Right lobe of liver (tissue), 4 donors: ENCODE measurements around the gene FAM53C.

Source experiments
- CTCF ChIP-seq, 4 donors: fragments of 200-600 bp in 3 of 4; fragments of 450-650 bp in 1 of 4; IDR thresholded peaks; one replicate each; pipeline versions ENCODE4 v1.5.1 to v1.8.0; 2016 to 2022; ENCODE audit warnings: antibody characterized with exemption in 4 of 4, mild to moderate bottlenecking in 2 of 4
- POLR2A ChIP-seq: fragments of 450-650 bp; IDR thresholded peaks from one replicate; pipeline ENCODE4 v1.6.1; 2017; ENCODE audit warnings: antibody characterized with exemption, mild to moderate bottlenecking
- donor health status: DM: no; HTN: no; CAD: no.
- donor health status: DM: no; HTN: no; CAD: no.
- donor health status: DM: no; HTN: yes; CAD: no.

DNA sequence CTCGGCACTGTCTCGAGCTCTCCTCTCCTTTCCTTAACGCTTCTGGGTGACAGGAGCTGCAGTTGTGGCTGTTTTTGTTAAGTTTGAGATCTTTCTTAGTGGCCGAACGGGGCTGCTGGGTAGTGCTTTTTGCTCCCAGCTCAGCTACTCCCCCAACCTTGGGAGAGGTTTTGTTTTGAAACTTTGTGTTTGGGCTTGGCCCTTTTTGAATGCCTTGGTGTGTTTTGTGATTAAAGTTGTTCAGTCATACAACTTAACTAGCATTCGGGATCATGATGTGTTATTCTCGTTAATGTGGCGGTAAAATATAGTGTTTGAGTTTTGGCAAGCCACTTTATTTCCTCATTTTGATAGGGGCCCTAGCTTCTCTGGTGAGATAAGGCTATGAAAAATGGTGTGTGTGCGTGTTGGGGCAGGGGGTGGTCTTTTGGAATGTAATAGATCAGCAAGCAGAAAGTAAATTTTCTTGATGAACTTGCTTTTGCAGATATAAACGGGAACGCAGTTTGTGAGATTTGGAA, 15.6 kb downstream of the FAM53C start:
- TF ChIP-seq CTCF (IDR thresholded peaks at IDR 0.05) (no peak), POLR2A (no peak)
